Measurements from ENCODE around the gene ZNF639. TPM values are rescaled to one million over a fixed set of nuclear protein-coding genes. Genes with fewer than 3 reads are reported as not detected.
"Not testable (repeated sequence)": the region's sequence is repeated elsewhere in the genome, so short reads cannot be mapped to it uniquely, and the experiment has no call there.

ZNF639 gene, protein sequence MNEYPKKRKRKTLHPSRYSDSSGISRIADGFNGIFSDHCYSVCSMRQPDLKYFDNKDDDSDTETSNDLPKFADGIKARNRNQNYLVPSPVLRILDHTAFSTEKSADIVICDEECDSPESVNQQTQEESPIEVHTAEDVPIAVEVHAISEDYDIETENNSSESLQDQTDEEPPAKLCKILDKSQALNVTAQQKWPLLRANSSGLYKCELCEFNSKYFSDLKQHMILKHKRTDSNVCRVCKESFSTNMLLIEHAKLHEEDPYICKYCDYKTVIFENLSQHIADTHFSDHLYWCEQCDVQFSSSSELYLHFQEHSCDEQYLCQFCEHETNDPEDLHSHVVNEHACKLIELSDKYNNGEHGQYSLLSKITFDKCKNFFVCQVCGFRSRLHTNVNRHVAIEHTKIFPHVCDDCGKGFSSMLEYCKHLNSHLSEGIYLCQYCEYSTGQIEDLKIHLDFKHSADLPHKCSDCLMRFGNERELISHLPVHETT
- 31.4 and 51.6 TPM in 2 replicates for total RNA-seq

DNA sequence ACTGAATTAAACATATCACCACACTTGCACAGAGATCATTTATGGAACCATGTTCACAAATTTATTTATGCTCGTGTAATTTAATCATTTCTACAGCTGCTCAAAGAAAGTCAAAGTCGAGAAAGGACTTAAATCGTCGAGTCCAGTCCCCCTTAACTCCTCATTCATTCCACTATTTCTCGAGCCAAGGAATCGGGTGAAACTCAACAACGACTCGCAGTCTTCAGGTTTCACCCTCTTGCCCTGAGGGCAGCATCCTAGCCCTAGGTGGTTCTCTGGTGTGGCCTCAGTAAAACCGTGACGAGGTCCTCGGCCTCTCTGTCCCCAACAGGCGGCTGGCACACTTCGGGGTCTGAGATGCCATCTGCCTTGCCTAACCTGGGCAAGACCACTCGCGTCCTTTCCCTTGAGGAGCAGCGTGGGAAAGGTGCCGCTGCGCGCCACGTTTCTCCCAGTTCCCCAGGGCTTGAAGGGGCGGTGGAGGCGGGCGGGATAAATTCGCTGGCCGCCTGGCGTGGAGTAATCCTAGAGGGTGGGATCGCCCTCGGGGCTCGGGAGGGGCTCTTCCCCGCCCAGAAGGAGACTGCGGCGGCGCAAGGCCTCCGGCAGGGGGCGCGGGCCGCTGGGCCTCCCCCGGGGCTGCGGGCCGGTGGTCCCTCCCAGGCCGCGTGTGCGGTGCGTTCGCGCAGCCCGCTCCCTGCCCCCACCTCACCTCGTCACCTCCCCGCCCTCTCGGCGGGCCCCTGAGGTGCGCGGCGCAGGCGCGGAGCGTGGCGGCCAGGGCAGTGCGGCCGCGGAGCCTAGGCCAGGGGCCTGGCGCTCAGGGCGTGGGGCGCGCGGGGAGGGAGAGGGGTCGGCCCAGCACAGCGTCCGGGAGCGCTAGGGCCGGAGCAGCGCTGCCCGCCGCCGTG is at the start of gene ZNF639:
Gene ZNF639, plus strand, starts transcription at position 746 of the 911 bp plus-strand sequence. CDS start 5,263 bp downstream, outside the sequence.
- H3K4me3 ChIP-seq (ENCODE audit: low read depth, low read length), result peak within 1 kb of the TSS; percentile 81
- H3K27me3 ChIP-seq (ENCODE audit: control insufficient read depth, insufficient read depth, low read length), result no peaks in the 10 kb centered on the region
- no peak for FAIRE-seq
- TF ChIP-seq, protein P1, sequence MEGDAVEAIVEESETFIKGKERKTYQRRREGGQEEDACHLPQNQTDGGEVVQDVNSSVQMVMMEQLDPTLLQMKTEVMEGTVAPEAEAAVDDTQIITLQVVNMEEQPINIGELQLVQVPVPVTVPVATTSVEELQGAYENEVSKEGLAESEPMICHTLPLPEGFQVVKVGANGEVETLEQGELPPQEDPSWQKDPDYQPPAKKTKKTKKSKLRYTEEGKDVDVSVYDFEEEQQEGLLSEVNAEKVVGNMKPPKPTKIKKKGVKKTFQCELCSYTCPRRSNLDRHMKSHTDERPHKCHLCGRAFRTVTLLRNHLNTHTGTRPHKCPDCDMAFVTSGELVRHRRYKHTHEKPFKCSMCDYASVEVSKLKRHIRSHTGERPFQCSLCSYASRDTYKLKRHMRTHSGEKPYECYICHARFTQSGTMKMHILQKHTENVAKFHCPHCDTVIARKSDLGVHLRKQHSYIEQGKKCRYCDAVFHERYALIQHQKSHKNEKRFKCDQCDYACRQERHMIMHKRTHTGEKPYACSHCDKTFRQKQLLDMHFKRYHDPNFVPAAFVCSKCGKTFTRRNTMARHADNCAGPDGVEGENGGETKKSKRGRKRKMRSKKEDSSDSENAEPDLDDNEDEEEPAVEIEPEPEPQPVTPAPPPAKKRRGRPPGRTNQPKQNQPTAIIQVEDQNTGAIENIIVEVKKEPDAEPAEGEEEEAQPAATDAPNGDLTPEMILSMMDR (IDR thresholded peaks at IDR 0.05; ENCODE audit: insufficient read depth, low read length, severe bottlenecking), result peak; percentile 70
- peaks cover 2% of the 10 kb centered on the region for H3K36me3 ChIP-seq (ENCODE audit: control insufficient read depth, insufficient read depth, low read length)
- DNase-seq (ENCODE audit: low read depth), result peak; percentile 45

GRCh38 chr3:179274434-179274833 is 48.4 kb upstream of the ZNF639 start:
- not testable (repeated sequence) for FAIRE-seq; H3K4me3 ChIP-seq (ENCODE audit: low read depth, low read length); H3K36me3 ChIP-seq (ENCODE audit: control insufficient read depth, insufficient read depth, low read length); H3K27me3 ChIP-seq (ENCODE audit: control insufficient read depth, insufficient read depth, low read length); DNase-seq (ENCODE audit: low read depth)

GRCh38 chr3:179276001-179276400 is 46.8 kb upstream of the ZNF639 start:
- no peak overlapping the region for H3K4me3 ChIP-seq (ENCODE audit: low read depth, low read length)
- TF ChIP-seq, protein P1 (IDR thresholded peaks at IDR 0.05; ENCODE audit: insufficient read depth, low read length, severe bottlenecking), result no peak
- H3K27me3 ChIP-seq (ENCODE audit: control insufficient read depth, insufficient read depth, low read length), result no peaks in the 10 kb centered on the region
- DNase-seq (ENCODE audit: low read depth) (no peak), FAIRE-seq (no peak)
- H3K36me3 ChIP-seq (ENCODE audit: control insufficient read depth, insufficient read depth, low read length), result no peaks in the 10 kb centered on the region

- TF ChIP-seq, protein P1 (IDR thresholded peaks at IDR 0.05; ENCODE audit: insufficient read depth, low read length, severe bottlenecking), result no peak
- Histone ChIP-seq H3K36me3 (ENCODE audit: control insufficient read depth, insufficient read depth, low read length) (no peaks in the 10 kb centered on the region), H3K27me3 (ENCODE audit: control insufficient read depth, insufficient read depth, low read length) (no peaks in the 10 kb centered on the region), H3K4me3 (ENCODE audit: low read depth, low read length) (no peak overlapping the region)
- DNase-seq (ENCODE audit: low read depth) (no peak), FAIRE-seq (no peak)
Observed at GRCh38 chr3:179276743-179277142, 46.1 kb upstream of the ZNF639 start.

- no peak overlapping the region for H3K4me3 ChIP-seq (ENCODE audit: low read depth, low read length)
- no peaks in the 10 kb centered on the region for H3K36me3 ChIP-seq (ENCODE audit: control insufficient read depth, insufficient read depth, low read length)
- no peaks in the 10 kb centered on the region for H3K27me3 ChIP-seq (ENCODE audit: control insufficient read depth, insufficient read depth, low read length)
- TF ChIP-seq, protein P1 (IDR thresholded peaks at IDR 0.05; ENCODE audit: insufficient read depth, low read length, severe bottlenecking), result no peak
- FAIRE-seq, result no peak
- DNase-seq (ENCODE audit: low read depth), result no peak
Observed at GRCh38 chr3:179278151-179278550, 44.7 kb upstream of the ZNF639 start.

Measured in bronchial epithelial cell (primary cell).